ENCODE results near the gene ECHDC3. TPM values are rescaled to one million over a fixed set of nuclear protein-coding genes. Genes with fewer than 3 reads are reported as not detected.

Gene ECHDC3
- total RNA-seq, 2 donors from 2014 or later: 12.9 to 13.6 TPM

DNA sequence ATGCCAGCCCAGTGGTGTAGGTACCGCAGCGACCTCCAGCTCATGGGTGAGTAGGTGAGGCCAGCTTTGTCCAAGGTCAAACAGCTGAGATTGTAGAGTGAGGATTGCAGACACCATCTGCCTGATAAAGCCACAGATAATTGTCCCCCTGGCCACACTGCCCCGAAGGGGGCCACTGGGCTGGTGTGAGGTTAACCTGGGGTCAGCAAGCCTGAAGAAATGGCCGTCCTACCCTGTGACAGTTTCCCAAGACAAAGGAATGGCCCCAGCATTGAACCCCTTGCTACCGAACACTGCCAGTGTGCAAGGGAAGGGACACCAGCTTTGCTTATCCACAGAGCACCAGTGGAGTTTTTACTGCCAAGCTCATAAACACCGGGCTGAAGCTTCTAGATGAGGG, 23.0 kb downstream of the ECHDC3 start:
- DNase-seq: no peak
- Histone ChIP-seq H3K9ac (ENCODE audit: extremely low read depth, low read length, poor library complexity, severe bottlenecking) (no peak overlapping the region), H3K9me3 (ENCODE audit: control insufficient read depth, low read length) (no peaks in the 10 kb centered on the region), H3K4me3 (ENCODE audit: low read length) (no peak overlapping the region), H3K4me1 (ENCODE audit: control insufficient read depth, insufficient read depth, low read length) (no peaks in the 10 kb centered on the region), H3K27me3 (ENCODE audit: control insufficient read depth, insufficient read depth, low read length, poor library complexity, severe bottlenecking) (no peaks in the 10 kb centered on the region), H3K36me3 (ENCODE audit: control insufficient read depth, insufficient read depth, low read length) (no peaks in the 10 kb centered on the region), H3K27ac (ENCODE audit: low read depth, low read length) (no peak overlapping the region)
- Mint-ChIP-seq H3K27ac (no peak overlapping the region), H3K36me3 (ENCODE audit: low read depth) (peaks cover 3% of the 10 kb centered on the region), H3K9me3 (no peaks in the 10 kb centered on the region), H3K4me3 (no peak overlapping the region), H3K27me3 (ENCODE audit: insufficient read depth) (no peaks in the 10 kb centered on the region), H3K4me1 (peaks cover 9% of the 10 kb centered on the region)
- TF ChIP-seq, protein P1, sequence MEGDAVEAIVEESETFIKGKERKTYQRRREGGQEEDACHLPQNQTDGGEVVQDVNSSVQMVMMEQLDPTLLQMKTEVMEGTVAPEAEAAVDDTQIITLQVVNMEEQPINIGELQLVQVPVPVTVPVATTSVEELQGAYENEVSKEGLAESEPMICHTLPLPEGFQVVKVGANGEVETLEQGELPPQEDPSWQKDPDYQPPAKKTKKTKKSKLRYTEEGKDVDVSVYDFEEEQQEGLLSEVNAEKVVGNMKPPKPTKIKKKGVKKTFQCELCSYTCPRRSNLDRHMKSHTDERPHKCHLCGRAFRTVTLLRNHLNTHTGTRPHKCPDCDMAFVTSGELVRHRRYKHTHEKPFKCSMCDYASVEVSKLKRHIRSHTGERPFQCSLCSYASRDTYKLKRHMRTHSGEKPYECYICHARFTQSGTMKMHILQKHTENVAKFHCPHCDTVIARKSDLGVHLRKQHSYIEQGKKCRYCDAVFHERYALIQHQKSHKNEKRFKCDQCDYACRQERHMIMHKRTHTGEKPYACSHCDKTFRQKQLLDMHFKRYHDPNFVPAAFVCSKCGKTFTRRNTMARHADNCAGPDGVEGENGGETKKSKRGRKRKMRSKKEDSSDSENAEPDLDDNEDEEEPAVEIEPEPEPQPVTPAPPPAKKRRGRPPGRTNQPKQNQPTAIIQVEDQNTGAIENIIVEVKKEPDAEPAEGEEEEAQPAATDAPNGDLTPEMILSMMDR (conservative IDR thresholded peaks at IDR 0.05): no peak
- 92 to 95% methylated on average over 6 of the region's 6 CpGs for WGBS, 2 experiments (ENCODE audit: insufficient coverage in 1 of 2, insufficient read length in 1 of 2)

DNA sequence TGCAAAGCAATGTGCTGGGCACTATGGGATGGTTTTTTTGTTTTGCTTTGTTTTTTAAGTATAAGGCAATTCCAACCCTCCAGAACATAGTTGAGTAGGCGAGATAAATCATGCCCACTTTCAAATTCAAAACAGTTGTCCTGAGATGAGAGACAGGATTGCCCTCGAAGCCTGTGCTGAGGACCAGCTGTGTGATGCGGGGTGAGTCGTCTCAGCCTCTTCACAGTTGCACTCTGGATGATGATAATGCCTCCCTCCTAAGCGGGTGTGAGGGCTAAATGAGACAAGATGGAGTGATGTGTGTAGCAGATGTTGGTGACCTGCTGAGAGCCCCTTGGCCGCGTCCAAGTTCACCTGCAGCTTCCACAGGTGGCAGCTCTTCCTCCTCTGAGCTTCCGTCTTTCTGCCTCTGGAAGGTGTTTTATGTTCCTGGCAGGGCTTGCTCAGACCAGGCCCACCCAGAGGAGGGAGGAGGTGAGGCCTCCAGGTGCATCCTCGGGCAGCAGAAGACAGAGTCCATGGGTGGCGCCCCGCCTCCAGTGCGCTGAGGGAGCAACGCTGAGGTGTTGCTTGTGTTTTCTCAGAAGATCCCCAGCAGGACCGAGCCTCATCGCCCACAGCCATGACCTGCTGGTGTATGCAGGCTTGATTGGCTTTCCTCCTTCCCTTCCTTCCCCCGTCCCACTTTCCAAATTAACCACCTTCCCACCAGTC, 30.6 kb downstream of the ECHDC3 start:
- Histone ChIP-seq H3K4me1 (ENCODE audit: control insufficient read depth, insufficient read depth, low read length) (no peaks in the 10 kb centered on the region), H3K9me3 (ENCODE audit: control insufficient read depth, low read length) (no peaks in the 10 kb centered on the region), H3K4me3 (ENCODE audit: low read length) (no peak overlapping the region), H3K27me3 (ENCODE audit: control insufficient read depth, insufficient read depth, low read length, poor library complexity, severe bottlenecking) (no peaks in the 10 kb centered on the region), H3K27ac (ENCODE audit: low read depth, low read length) (no peak overlapping the region), H3K36me3 (ENCODE audit: control insufficient read depth, insufficient read depth, low read length) (no peaks in the 10 kb centered on the region), H3K9ac (ENCODE audit: extremely low read depth, low read length, poor library complexity, severe bottlenecking) (no peak overlapping the region)
- H3K27me3 Mint-ChIP-seq (ENCODE audit: insufficient read depth): no peaks in the 10 kb centered on the region
- no peak for DNase-seq
- H3K4me3 Mint-ChIP-seq: no peak overlapping the region
- H3K27ac Mint-ChIP-seq: no peak overlapping the region
- H3K9me3 Mint-ChIP-seq: no peaks in the 10 kb centered on the region
- TF ChIP-seq, protein P1 (conservative IDR thresholded peaks at IDR 0.05): no peak
- no peaks in the 10 kb centered on the region for H3K4me1 Mint-ChIP-seq
- H3K36me3 Mint-ChIP-seq (ENCODE audit: low read depth): no peaks in the 10 kb centered on the region
- 92% methylated on average over 8 to 16 of the region's 16 CpGs for WGBS, 2 experiments (ENCODE audit: insufficient coverage in 1 of 2, insufficient read length in 1 of 2)

DNA sequence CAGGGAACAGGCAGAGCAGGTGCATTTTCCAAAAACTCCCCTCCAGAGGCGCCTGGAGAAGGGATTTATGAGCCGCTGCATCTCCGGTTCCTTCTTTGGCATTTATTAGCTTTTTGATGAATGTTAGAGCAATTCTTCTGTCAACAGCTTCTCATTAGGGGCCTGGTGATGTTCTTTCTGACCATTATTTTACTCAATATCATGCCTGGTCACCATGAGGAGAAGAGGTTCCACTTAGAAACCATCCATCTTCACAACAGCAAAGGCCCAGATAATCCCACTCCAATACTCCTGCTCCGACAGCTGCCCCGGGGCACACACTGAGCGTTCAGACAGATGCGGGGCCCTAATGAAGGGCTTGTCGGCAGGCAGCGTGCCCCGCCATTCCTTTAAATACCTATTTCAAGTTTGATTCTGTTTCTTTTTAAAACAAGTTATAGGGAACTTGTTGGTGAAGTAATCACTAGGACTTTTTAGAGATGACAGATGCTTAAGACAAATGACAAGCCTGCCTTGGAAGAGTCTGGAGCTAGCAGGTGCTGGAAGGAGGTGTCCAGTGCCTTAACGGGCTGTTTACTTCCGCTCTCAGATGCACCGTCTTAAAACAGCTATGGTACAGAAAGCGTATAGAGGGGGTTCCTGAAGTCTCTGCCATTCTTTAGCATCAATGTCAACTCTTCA, 31.7 kb downstream of the ECHDC3 start:
- WGBS, 2 experiments (ENCODE audit: insufficient coverage in 1 of 2, insufficient read length in 1 of 2): 90 to 91% methylated on average over 4 to 14 of the region's 14 CpGs
- Mint-ChIP-seq H3K36me3 (ENCODE audit: low read depth) (no peaks in the 10 kb centered on the region), H3K27ac (no peak overlapping the region), H3K4me3 (no peak overlapping the region), H3K9me3 (peaks cover 3% of the 10 kb centered on the region), H3K4me1 (no peaks in the 10 kb centered on the region), H3K27me3 (ENCODE audit: insufficient read depth) (no peaks in the 10 kb centered on the region)
- H3K9me3 ChIP-seq (ENCODE audit: control insufficient read depth, low read length): no peaks in the 10 kb centered on the region
- H3K4me3 ChIP-seq (ENCODE audit: low read length): no peak overlapping the region
- H3K27ac ChIP-seq (ENCODE audit: low read depth, low read length): no peak overlapping the region
- H3K4me1 ChIP-seq (ENCODE audit: control insufficient read depth, insufficient read depth, low read length): no peaks in the 10 kb centered on the region
- no peaks in the 10 kb centered on the region for H3K27me3 ChIP-seq (ENCODE audit: control insufficient read depth, insufficient read depth, low read length, poor library complexity, severe bottlenecking)
- TF ChIP-seq, protein P1 (conservative IDR thresholded peaks at IDR 0.05): no peak
- no peak for DNase-seq
- no peak overlapping the region for H3K9ac ChIP-seq (ENCODE audit: extremely low read depth, low read length, poor library complexity, severe bottlenecking)
- H3K36me3 ChIP-seq (ENCODE audit: control insufficient read depth, insufficient read depth, low read length): no peaks in the 10 kb centered on the region

All from endodermal cell (in vitro differentiated cells).